Hepatocyte (in vitro differentiated cells): ENCODE data around the gene GPR141.

ENCODE experiments used
- EZH2 ChIP-seq: fragments of 200-600 bp; sonication (generic); IDR thresholded peaks from 2 replicates; pipeline ENCODE4 v1.6.1; 2016; ENCODE audit warnings: antibody characterized with exemption, mild to moderate bottlenecking, borderline replicate concordance
- TF ChIP-seq, protein P1 (sequence below): fragments of 200-600 bp; sonication (generic); IDR thresholded peaks from 2 replicates; pipeline ENCODE4 v1.5.1; 2016; ENCODE audit warnings: antibody characterized with exemption, mild to moderate bottlenecking; ENCODE audit not compliant: poor library complexity

GRCh38 chr7:37765872-37766525 is 82.4 kb downstream of the GPR141 start:
- TF ChIP-seq, protein P1, sequence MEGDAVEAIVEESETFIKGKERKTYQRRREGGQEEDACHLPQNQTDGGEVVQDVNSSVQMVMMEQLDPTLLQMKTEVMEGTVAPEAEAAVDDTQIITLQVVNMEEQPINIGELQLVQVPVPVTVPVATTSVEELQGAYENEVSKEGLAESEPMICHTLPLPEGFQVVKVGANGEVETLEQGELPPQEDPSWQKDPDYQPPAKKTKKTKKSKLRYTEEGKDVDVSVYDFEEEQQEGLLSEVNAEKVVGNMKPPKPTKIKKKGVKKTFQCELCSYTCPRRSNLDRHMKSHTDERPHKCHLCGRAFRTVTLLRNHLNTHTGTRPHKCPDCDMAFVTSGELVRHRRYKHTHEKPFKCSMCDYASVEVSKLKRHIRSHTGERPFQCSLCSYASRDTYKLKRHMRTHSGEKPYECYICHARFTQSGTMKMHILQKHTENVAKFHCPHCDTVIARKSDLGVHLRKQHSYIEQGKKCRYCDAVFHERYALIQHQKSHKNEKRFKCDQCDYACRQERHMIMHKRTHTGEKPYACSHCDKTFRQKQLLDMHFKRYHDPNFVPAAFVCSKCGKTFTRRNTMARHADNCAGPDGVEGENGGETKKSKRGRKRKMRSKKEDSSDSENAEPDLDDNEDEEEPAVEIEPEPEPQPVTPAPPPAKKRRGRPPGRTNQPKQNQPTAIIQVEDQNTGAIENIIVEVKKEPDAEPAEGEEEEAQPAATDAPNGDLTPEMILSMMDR, result no peak
- TF ChIP-seq EZH2, result no peak
